Panc1 (cell line): Measurements from ENCODE around the gene FAM234B. TPM values are rescaled to one million over a fixed set of nuclear protein-coding genes. Genes with fewer than 3 reads are reported as not detected.

ENCODE experiments used
- ATAC-seq: fragments of 200-7000 bp; cut with Tn5 transposase; 2 replicates; pipeline ENCODE4 v1.9.1; 2020; ENCODE audit warnings: mild to moderate bottlenecking, moderate library complexity
- BruUV-seq: library from RNA; stranded (reverse); fragments of 400-500 nt; replicated peaks from 2 replicates; lab custom pipeline; 2021; lab: Mats Ljungman, UMichigan
- CTCF ChIA-PET: fragments of 300-600 bp; sonication (Branson Sonifier 250); formaldehyde crosslinking; loops from one replicate; lab custom pipeline; 2022; ENCODE audit warnings: antibody characterized with exemption; lab: Charles Lee
- POLR2A ChIA-PET: fragments of 300-600 bp; sonication (Branson Sonifier 250); formaldehyde crosslinking; loops from one replicate; lab custom pipeline; 2022; ENCODE audit warnings: antibody characterized with exemption; lab: Charles Lee
- DNase-seq: peaks from one replicate; pipeline ENCODE4 v3.0.0-alpha.2; 2010; ENCODE audit warnings: low read depth, low spot score
- H3K27ac ChIP-seq: 2 replicates; pipeline ENCODE4 v1.5.1; 2011; ENCODE audit warnings: mild to moderate bottlenecking, low read length, inconsistent platforms
- H3K27me3 ChIP-seq: fragments of 200-500 bp; sonication (Bioruptor generic); 2 replicates; pipeline ENCODE4 v1.6.0; 2014; ENCODE audit warnings: low read length, inconsistent platforms; ENCODE audit not compliant: control insufficient read depth, insufficient read depth
- H3K36me3 ChIP-seq: fragments of 200-500 bp; sonication (Bioruptor generic); 2 replicates; pipeline ENCODE4 v1.5.1; 2014; ENCODE audit warnings: inconsistent platforms, mild to moderate bottlenecking, low read length, moderate library complexity; ENCODE audit not compliant: control insufficient read depth, insufficient read depth
- H3K4me1 ChIP-seq: 2 replicates; pipeline ENCODE4 v1.5.1; 2011; ENCODE audit warnings: inconsistent platforms, mild to moderate bottlenecking, low read length, moderate library complexity; ENCODE audit not compliant: control insufficient read depth, insufficient read depth
- H3K4me3 ChIP-seq, 2 experiments: 2 replicates each; pipeline ENCODE4 v1.5.1; 2011 to 2012; ENCODE audit warnings: low read depth in 2 of 2, low read length in 2 of 2, mild to moderate bottlenecking in 2 of 2, inconsistent platforms in 1 of 2, moderate library complexity in 1 of 2
- H3K9me3 ChIP-seq: fragments of 200-500 bp; sonication (Bioruptor generic); 2 replicates; pipeline ENCODE4 v1.5.1; 2014; ENCODE audit warnings: low read depth, mild to moderate bottlenecking, inconsistent platforms, low read length, moderate library complexity; ENCODE audit not compliant: control insufficient read depth, insufficient read depth
- CTCF ChIP-seq: fragments of 450-650 bp; IDR thresholded peaks from 2 replicates; pipeline ENCODE4 v1.5.1; 2017; ENCODE audit warnings: mild to moderate bottlenecking
- POLR2AphosphoS5 ChIP-seq: IDR thresholded peaks from 2 replicates; pipeline ENCODE4 v1.6.1; 2012; ENCODE audit warnings: mild to moderate bottlenecking, low read depth, low read length, moderate library complexity
- SIN3A ChIP-seq: IDR thresholded peaks from 2 replicates; pipeline ENCODE4 v1.6.1; 2012; ENCODE audit warnings: low read depth, mild to moderate bottlenecking, low read length, moderate library complexity, borderline replicate concordance; ENCODE audit not compliant: insufficient read depth
- TCF7L2 ChIP-seq: IDR thresholded peaks from 2 replicates; pipeline ENCODE4 v1.6.1; 2011; ENCODE audit warnings: mild to moderate bottlenecking, low read depth, low read length, inconsistent platforms
- in situ Hi-C: cut with HindIII; loops from 2 replicates; pipeline ENCODE4 v1.10.0; 2016; ENCODE audit warnings: low sequenced_read_pairs, low pct_unique_long_range_greater_than_20kb
- intact Hi-C: fragments of 100-400 bp; cut with micrococcal nuclease; formaldehyde crosslinking; loops from one replicate; pipeline ENCODE4 v1.10.0; 2022; ENCODE audit not compliant: unreplicated experiment
- total RNA-seq: library from RNA; stranded (reverse); gene quantifications from one replicate; pipeline ENCODE4 v1.2.1, GENCODE V29; 2021; ENCODE audit not compliant: unreplicated experiment
- TF ChIP-seq, protein P1 (sequence below), 2 experiments: IDR thresholded peaks; 2 replicates each; pipeline ENCODE4 v1.6.1; 2011 to 2012; ENCODE audit warnings: low read depth in 2 of 2, control low read depth in 1 of 2, low read length in 1 of 2, mild to moderate bottlenecking in 1 of 2, moderate library complexity in 1 of 2; ENCODE audit not compliant: insufficient read depth in 1 of 2

FAM234B gene
- total RNA-seq, 1 experiment from 2014 or later = 5.4 TPM

DNA sequence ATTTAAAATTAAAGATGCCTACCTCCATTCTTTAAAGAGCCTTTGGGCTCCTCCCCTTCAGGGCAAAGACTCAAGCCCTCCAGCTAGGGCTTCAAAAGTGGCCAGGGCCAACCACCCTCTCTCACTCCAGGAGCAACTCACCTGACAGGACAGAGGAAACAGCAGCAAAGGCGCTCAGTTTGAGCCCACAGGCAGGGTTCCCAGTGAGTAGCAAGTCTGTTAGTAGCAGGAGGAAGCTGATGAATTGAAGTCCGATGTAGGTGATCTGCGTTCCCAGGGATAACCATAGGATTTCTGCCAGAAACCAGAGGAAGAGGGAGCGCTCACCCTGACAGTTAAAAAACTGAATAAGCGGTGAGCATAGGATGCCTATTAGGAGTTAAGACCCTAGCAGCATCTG, 43.6 kb downstream of the FAM234B start:
- ChIA-PET CTCF (no interaction called here), POLR2A (no interaction called here)
- no peaks in the 10 kb centered on the region for H3K36me3 ChIP-seq
- intact Hi-C loops = no loop called here
- TF ChIP-seq TCF7L2 = no peak
- TF ChIP-seq, protein P1, sequence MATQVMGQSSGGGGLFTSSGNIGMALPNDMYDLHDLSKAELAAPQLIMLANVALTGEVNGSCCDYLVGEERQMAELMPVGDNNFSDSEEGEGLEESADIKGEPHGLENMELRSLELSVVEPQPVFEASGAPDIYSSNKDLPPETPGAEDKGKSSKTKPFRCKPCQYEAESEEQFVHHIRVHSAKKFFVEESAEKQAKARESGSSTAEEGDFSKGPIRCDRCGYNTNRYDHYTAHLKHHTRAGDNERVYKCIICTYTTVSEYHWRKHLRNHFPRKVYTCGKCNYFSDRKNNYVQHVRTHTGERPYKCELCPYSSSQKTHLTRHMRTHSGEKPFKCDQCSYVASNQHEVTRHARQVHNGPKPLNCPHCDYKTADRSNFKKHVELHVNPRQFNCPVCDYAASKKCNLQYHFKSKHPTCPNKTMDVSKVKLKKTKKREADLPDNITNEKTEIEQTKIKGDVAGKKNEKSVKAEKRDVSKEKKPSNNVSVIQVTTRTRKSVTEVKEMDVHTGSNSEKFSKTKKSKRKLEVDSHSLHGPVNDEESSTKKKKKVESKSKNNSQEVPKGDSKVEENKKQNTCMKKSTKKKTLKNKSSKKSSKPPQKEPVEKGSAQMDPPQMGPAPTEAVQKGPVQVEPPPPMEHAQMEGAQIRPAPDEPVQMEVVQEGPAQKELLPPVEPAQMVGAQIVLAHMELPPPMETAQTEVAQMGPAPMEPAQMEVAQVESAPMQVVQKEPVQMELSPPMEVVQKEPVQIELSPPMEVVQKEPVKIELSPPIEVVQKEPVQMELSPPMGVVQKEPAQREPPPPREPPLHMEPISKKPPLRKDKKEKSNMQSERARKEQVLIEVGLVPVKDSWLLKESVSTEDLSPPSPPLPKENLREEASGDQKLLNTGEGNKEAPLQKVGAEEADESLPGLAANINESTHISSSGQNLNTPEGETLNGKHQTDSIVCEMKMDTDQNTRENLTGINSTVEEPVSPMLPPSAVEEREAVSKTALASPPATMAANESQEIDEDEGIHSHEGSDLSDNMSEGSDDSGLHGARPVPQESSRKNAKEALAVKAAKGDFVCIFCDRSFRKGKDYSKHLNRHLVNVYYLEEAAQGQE (IDR thresholded peaks at IDR 0.05; ENCODE audit: insufficient read depth in 1 of 2, low read depth in 2 of 2, low read length in 1 of 2) = no peak
- TF ChIP-seq SIN3A = no peak
- TF ChIP-seq CTCF = no peak
- no peak overlapping the region for H3K27ac ChIP-seq
- no peak overlapping the region for H3K4me3 ChIP-seq
- in situ Hi-C loops = no loop called here
- no peaks in the 10 kb centered on the region for H3K27me3 ChIP-seq
- 0 out of 2 replicates have a peak, but pooled peaks cover 4% of the 10 kb centered on the region for H3K4me1 ChIP-seq
- ATAC-seq = no peak
- DNase-seq = no peak
- H3K9me3 ChIP-seq = no peaks in the 10 kb centered on the region
- no TSS peak for BruUV-seq

DNA sequence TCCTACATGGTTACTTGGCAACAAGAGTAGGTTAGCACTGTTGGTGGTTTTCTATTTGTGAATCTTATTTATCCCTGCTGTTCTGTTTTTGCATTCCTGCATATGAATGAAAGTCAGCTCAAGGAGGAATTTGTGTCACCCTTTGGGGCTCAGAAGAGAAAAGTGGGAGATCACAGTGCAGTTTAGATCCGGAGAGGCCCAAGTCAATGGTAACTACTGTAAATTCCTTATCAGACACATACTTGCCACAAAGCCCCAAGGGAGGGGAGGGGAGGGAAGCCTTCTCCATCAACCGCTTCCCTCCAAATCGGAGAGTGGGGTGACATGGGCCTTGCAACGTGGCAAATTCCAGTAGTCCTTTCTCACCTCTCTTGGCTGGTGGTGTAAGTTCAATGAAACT, 44.3 kb downstream of the FAM234B start:
- intact Hi-C loops (no loop called here), in situ Hi-C loops (no loop called here)
- H3K4me1 ChIP-seq = 0 out of 2 replicates have a peak, but pooled peaks cover 4% of the 10 kb centered on the region
- no peak for TF ChIP-seq TCF7L2
- no peak for TF ChIP-seq POLR2AphosphoS5
- no peak for TF ChIP-seq CTCF
- TF ChIP-seq, protein P1 (IDR thresholded peaks at IDR 0.05; ENCODE audit: insufficient read depth in 1 of 2, low read depth in 2 of 2, low read length in 1 of 2) = no peak
- no peak for TF ChIP-seq SIN3A
- DNase-seq (no peak), ATAC-seq (no peak)
- no peak overlapping the region for H3K27ac ChIP-seq
- H3K27me3 ChIP-seq = no peaks in the 10 kb centered on the region
- ChIA-PET CTCF (no interaction called here), POLR2A (no interaction called here)
- H3K4me3 ChIP-seq = no peak overlapping the region
- no peaks in the 10 kb centered on the region for H3K9me3 ChIP-seq
- no TSS peak for BruUV-seq
- no peaks in the 10 kb centered on the region for H3K36me3 ChIP-seq
